HG03469 (cell line): ENCODE data around the gene SPG11.
"Not testable (repeated sequence)": the region's sequence is repeated elsewhere in the genome, so short reads cannot be mapped to it uniquely, and the experiment has no call there.

Experiments used
- ATAC-seq: cut with Tn5 transposase; IDR thresholded peaks from one replicate; pipeline ENCODE4 v1.9.1; 2021; ENCODE audit warnings: mild to moderate bottlenecking, moderate library complexity, moderate number of reproducible peaks; ENCODE audit not compliant: unreplicated experiment

The SPG11 gene, protein sequence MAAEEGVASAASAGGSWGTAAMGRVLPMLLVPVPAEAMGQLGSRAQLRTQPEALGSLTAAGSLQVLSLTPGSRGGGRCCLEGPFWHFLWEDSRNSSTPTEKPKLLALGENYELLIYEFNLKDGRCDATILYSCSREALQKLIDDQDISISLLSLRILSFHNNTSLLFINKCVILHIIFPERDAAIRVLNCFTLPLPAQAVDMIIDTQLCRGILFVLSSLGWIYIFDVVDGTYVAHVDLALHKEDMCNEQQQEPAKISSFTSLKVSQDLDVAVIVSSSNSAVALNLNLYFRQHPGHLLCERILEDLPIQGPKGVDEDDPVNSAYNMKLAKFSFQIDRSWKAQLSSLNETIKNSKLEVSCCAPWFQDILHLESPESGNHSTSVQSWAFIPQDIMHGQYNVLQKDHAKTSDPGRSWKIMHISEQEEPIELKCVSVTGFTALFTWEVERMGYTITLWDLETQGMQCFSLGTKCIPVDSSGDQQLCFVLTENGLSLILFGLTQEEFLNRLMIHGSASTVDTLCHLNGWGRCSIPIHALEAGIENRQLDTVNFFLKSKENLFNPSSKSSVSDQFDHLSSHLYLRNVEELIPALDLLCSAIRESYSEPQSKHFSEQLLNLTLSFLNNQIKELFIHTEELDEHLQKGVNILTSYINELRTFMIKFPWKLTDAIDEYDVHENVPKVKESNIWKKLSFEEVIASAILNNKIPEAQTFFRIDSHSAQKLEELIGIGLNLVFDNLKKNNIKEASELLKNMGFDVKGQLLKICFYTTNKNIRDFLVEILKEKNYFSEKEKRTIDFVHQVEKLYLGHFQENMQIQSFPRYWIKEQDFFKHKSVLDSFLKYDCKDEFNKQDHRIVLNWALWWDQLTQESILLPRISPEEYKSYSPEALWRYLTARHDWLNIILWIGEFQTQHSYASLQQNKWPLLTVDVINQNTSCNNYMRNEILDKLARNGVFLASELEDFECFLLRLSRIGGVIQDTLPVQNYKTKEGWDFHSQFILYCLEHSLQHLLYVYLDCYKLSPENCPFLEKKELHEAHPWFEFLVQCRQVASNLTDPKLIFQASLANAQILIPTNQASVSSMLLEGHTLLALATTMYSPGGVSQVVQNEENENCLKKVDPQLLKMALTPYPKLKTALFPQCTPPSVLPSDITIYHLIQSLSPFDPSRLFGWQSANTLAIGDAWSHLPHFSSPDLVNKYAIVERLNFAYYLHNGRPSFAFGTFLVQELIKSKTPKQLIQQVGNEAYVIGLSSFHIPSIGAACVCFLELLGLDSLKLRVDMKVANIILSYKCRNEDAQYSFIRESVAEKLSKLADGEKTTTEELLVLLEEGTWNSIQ (N-terminal part only)

GRCh38 chr15:44663410-44664308 lies at the start of gene SPG11:
Gene SPG11 (minus strand): TSS chr15:44663662. CDS start chr15:44663647, 15 bp downstream.
- ATAC-seq = peak; percentile 59

DNA sequence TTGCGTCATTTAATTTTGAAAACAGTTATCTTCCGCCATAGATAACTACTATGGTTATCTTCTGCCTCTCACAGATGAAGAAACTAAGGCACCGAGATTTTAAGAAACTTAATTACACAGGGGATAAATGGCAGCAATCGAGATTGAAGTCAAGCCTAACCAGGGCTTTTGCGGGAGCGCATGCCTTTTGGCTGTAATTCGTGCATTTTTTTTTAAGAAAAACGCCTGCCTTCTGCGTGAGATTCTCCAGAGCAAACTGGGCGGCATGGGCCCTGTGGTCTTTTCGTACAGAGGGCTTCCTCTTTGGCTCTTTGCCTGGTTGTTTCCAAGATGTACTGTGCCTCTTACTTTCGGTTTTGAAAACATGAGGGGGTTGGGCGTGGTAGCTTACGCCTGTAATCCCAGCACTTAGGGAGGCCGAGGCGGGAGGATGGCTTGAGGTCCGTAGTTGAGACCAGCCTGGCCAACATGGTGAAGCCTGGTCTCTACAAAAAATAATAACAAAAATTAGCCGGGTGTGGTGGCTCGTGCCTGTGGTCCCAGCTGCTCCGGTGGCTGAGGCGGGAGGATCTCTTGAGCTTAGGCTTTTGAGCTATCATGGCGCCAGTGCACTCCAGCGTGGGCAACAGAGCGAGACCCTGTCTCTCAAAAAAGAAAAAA lies 49.0 kb upstream of the SPG11 start:
- no peak for ATAC-seq

- ATAC-seq = no peak
These were observed 48.4 kb upstream of the SPG11 start for GRCh38 chr15:44711743-44712345.

GRCh38 chr15:44711096-44711742 lies 47.8 kb upstream of the SPG11 start, which contains the start of the genes B2M and PATL2:
Gene B2M (plus strand): TSS chr15:44711517. CDS start chr15:44711547, 30 bp downstream.
Gene PATL2 (minus strand): TSS chr15:44711323. CDS start chr15:44676490, 34,833 bp downstream.
- peak; percentile 69 for ATAC-seq

DNA sequence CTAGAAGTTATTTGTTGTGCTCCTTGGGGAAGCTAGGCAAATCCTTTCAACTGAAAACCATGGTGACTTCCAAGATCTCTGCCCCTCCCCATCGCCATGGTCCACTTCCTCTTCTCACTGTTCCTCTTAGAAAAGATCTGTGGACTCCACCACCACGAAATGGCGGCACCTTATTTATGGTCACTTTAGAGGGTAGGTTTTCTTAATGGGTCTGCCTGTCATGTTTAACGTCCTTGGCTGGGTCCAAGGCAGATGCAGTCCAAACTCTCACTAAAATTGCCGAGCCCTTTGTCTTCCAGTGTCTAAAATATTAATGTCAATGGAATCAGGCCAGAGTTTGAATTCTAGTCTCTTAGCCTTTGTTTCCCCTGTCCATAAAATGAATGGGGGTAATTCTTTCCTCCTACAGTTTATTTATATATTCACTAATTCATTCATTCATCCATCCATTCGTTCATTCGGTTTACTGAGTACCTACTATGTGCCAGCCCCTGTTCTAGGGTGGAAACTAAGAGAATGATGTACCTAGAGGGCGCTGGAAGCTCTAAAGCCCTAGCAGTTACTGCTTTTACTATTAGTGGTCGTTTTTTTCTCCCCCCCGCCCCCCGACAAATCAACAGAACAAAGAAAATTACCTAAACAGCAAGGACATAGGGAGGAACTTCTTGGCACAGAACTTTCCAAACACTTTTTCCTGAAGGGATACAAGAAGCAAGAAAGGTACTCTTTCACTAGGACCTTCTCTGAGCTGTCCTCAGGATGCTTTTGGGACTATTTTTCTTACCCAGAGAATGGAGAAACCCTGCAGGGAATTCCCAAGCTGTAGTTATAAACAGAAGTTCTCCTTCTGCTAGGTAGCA lies 47.0 kb upstream of the SPG11 start:
- ATAC-seq = no peak

DNA sequence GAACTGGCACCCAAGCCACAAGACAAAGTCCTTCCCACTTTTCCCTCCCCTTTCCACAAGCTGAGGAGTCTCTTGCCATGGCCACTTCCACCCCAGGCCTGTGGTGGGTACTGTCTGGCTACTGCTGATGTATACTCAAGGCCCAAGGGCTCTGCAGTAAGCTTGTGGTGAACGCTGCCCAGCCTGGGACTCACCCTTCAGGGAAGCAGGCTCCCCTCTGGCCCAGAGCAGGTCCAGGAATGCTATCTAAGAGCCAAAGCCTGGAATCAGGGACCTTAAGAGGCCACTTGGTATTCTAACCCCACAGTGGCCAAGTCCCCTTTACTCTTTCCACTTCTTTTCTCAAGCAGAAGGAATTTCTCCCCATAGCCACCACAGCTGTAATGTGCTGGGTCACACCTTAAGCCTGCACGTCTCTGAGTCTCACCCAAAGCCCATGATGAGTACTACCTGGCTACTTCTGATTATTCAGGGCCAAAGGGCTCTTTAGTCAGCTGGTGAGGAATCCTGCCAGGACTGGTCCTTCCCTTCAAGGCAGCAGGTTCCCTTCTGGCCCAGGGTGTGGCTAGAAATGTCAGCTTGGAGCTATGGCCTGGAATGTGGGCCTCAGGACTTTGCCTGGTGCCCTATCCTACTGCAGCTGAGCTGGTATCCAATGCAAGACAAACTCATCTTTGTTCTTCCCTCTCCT lies 43.6 kb upstream of the SPG11 start:
- no peak for ATAC-seq

GRCh38 chr15:44706401-44706800 lies 42.9 kb upstream of the SPG11 start:
- no peak for ATAC-seq

DNA sequence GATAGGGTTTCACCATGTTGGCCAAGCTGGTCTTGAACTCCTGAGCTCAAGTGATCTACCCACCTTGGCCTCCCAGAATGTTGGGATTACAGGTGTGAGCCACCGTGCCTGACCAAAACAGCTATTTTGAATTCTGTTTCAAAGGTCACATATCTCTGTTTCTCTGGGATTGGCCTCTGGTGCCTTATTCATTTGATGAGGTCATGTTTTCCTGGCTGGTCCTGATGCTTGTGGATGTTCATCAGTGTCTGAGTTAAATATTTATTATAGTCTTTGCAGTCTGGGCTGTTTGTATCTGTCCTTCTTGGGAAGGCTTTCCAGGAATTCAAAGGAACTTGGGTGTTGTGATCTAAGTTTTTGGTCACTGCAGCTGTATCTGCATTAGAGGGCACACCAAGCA lies 42.5 kb upstream of the SPG11 start:
- ATAC-seq = no peak

DNA sequence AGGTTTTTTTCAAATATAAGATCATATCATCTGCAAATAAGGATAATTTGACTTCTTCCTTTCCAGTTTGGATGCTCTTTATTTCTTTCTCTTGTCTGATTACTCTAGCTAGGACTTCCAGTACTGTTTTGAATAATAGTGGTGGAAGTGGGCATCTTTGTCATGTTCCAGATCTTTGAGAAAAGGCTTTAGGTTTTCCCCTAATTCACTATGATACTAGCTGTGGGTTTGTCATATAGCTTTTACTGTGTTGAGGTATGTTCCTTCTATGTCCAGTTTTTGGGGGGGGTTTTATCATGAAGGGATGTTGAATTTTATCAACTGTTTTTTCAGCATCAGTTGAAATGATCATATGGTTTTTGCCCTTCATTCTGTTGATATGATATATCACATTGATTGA lies 37.2 kb upstream of the SPG11 start:
- not testable (repeated sequence) for ATAC-seq

- ATAC-seq = no peak
These were observed 35.2 kb upstream of the SPG11 start for GRCh38 chr15:44698641-44699040.

DNA sequence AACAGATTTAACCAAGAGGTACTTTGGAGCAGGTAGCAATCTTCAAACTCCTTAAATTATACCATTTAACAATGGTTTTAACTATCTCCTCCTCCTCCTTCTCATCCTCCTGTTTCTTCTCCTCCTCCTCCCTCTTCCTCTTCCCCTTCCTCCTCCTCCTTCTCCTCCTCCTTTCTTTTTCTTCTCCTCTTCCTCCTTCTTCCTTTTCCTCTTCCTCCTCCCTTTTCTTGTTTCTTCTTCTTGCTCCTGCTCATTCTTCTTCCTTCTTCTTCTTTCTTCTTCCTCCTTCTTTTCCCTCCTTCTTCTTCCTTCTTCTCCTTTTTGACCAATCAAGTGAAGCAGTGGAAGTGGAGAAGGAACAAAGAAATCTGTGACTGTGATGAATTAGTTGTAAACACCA lies 33.6 kb upstream of the SPG11 start:
- ATAC-seq = no peak

DNA sequence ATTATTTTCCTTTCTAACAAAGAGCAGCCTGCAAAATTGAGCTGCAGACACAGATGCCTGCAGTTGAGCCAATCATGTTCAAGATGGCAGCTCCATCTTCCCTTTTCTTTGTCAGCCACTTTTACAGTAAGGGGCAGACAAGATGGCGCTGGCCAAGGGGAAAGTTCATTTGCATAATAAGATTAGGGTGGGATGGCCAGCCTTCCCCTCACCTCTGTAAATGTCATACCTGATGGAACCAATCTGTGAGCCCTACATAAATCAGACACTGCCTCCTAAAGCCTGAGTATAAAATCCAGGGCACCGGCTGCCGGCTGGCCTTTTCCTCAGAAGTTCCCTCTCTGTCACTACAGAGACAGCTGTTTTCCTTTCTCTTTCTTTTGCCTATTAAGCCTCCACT lies 31.8 kb upstream of the SPG11 start:
- no peak for ATAC-seq

DNA sequence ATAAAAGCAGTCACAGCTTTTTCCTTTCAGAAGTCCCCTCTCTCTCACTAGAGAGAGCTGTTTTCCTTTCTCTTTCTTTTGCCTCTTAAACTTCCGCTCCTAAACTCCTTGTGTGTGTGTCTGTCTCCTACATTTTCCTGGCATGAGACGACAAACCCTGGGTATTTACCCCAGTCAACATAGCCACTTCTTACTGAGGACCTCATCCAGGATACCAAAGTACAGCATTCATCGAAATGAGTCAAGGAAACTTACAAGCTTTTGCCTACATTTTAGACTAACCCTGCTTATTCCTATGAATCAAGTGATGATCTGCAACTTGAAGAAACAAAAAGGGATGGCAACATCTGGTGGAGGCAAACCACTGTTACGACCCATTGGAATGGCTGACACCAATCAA lies 31.0 kb upstream of the SPG11 start:
- no peak for ATAC-seq

DNA sequence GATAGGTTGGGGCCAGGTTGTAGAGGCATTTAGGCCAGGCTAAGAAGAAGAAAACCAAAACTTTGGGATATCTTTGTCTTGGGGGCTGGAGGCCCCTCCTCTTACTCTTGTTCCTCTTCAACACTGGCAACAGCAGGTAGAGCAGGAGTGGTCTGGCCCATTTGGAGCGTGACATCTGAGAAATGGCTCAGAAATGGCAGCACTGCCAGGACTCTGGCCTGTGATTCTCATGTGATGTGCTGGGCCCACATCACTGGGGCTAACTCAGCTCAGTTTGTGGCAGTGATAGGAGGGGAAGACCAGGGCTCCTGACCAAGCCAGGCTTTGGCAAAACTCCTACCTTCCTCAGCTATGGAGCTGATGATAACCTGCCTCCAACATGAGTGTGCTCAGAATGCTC lies 29.2 kb upstream of the SPG11 start:
- no peak for ATAC-seq

GRCh38 chr15:44690245-44690644 lies 26.8 kb upstream of the SPG11 start:
- ATAC-seq = not testable (repeated sequence)

- not testable (repeated sequence) for ATAC-seq
These were observed 25.9 kb upstream of the SPG11 start for GRCh38 chr15:44689318-44689717.
